ENCODE measurements around the gene TFEB. TPM values are rescaled to one million over a fixed set of nuclear protein-coding genes. Genes with fewer than 3 reads are reported as not detected.

TFEB gene
- total and polyA plus RNA-seq, 10 of the 15 experiments (the other 5 are each of a cell fraction or from before 2014, with no cell fraction given): 0.84 to 108 (median 60.8) TPM

GRCh38 chr6:41723530-41724227 is 11.7 kb downstream of the TFEB start (continued):
- TF ChIP-seq PKNOX1 (IDR thresholded peaks at IDR 0.05) (no peak), ZNF384 (IDR thresholded peaks at IDR 0.05; ENCODE audit: borderline replicate concordance, low read depth, low read length) (no peak), IRF3 (IDR thresholded peaks at IDR 0.05) (no peak), KLF5 (IDR thresholded peaks at IDR 0.05; ENCODE audit: partially characterized antibody) (no peak), ZBTB4 (CRISPR knock-in tag; IDR thresholded peaks at IDR 0.05) (no peak), SPI1 (IDR thresholded peaks at IDR 0.05; ENCODE audit: borderline replicate concordance, insufficient read depth, low read depth, low read length) (peak; percentile 88), ATF7 (IDR thresholded peaks at IDR 0.05; ENCODE audit: low read depth) (peak; percentile 82), MYC (IDR thresholded peaks at IDR 0.05; ENCODE audit: insufficient read depth, insufficient read length, insufficient replicate concordance, low read length, severe bottlenecking) (no peak), RBBP5 (conservative IDR thresholded peaks at IDR 0.05) (no peak), SMAD1 (IDR thresholded peaks at IDR 0.05; ENCODE audit: low read depth, partially characterized antibody) (peak; percentile 81), CBX3 (IDR thresholded peaks at IDR 0.05; ENCODE audit: borderline replicate concordance, low read depth) (no peak), IRF5 (IDR thresholded peaks at IDR 0.05; ENCODE audit: borderline replicate concordance) (no peak), POLR2AphosphoS2 (IDR thresholded peaks at IDR 0.05; ENCODE audit: low read depth, low read length) (peak; percentile 66), RB1 (IDR thresholded peaks at IDR 0.05; ENCODE audit: borderline replicate concordance) (peak; percentile 87; the same call in 1 of the 2 replicates), ZNF207 (IDR thresholded peaks at IDR 0.05; ENCODE audit: borderline replicate concordance) (peak; percentile 66; the same call in 1 of the 2 replicates), TAF1 (IDR thresholded peaks at IDR 0.05; ENCODE audit: borderline replicate concordance, low read depth, low read length) (peak; percentile 82; the same call in 1 of the 2 replicates), BCL11A (IDR thresholded peaks at IDR 0.05; ENCODE audit: low read depth, low read length) (peak; percentile 81), PAX8 (IDR thresholded peaks at IDR 0.05) (no peak), SUPT20H (IDR thresholded peaks at IDR 0.05; ENCODE audit: borderline replicate concordance, control insufficient read depth, low read depth, low read length) (no peak), SP1 (IDR thresholded peaks at IDR 0.05; ENCODE audit: low read depth, low read length) (peak; percentile 55), ZZZ3 (IDR thresholded peaks at IDR 0.05; ENCODE audit: control insufficient read depth, insufficient read length, low read depth) (no peak), HDAC2 (IDR thresholded peaks at IDR 0.05) (no peak), POLR2AphosphoS5 (IDR thresholded peaks at IDR 0.05; ENCODE audit: low read length) (peak; percentile 69; the same call in 1 of the 2 replicates)

Measured in GM12878 (cell line).